OCI-LY3 (cell line): ENCODE data around the gene NUDT17.

Experiments
- H2AFZ ChIP-seq: fragments of 200-600, 300-600 bp; shearing (Covaris generic); 2 replicates; pipeline ENCODE4 v1.6.0; 2014; ENCODE audit warnings: antibody characterized with exemption, low read depth, low read length
- H3K27ac ChIP-seq: fragments of 200-600, 300-600 bp; sonication (generic); 2 replicates; pipeline ENCODE4 v1.5.1; 2014; ENCODE audit warnings: mild to moderate bottlenecking, low read length, moderate library complexity, mixed read lengths
- H3K27me3 ChIP-seq: fragments of 200-600, 300-600 bp; sonication (generic); 2 replicates; pipeline ENCODE4 v1.6.1; 2014; ENCODE audit warnings: low read depth, low read length, mixed read lengths
- H3K36me3 ChIP-seq: fragments of 200-600, 300-600 bp; sonication (generic); replicated peaks from 2 replicates; pipeline ENCODE3; 2014; ENCODE audit warnings: low read depth, low read length, mixed read lengths
- H3K4me1 ChIP-seq: fragments of 300-600, 200-600 bp; sonication (generic); 2 replicates; pipeline ENCODE4 v1.6.1; 2014; ENCODE audit warnings: low read length, mixed read lengths
- H3K4me2 ChIP-seq: fragments of 200-600, 300-600 bp; sonication (generic); 2 replicates; pipeline ENCODE4 v1.6.1; 2014; ENCODE audit warnings: low read length, mixed read lengths
- H3K4me3 ChIP-seq: fragments of 300-600, 200-600 bp; sonication (generic); 2 replicates; pipeline ENCODE4 v1.5.1; 2014; ENCODE audit warnings: antibody characterized with exemption, mild to moderate bottlenecking, low read length, moderate library complexity
- H3K79me2 ChIP-seq: fragments of 300-600, 200-600 bp; shearing (Covaris generic); 2 replicates; pipeline ENCODE4 v1.6.1; 2014; ENCODE audit warnings: mild to moderate bottlenecking, low read length, mixed read lengths
- H3K9ac ChIP-seq: fragments of 300-600, 200-600 bp; shearing (Covaris generic); 2 replicates; pipeline ENCODE4 v1.6.0; 2014; ENCODE audit warnings: mild to moderate bottlenecking, low read length, moderate library complexity
- H3K9me3 ChIP-seq: fragments of 200-600, 300-600 bp; shearing (Covaris generic); 2 replicates; pipeline ENCODE4 v1.6.1; 2014; ENCODE audit warnings: low read length, mixed read lengths; ENCODE audit not compliant: insufficient read depth
- H4K20me1 ChIP-seq: fragments of 200-600, 300-600 bp; sonication (generic); 2 replicates; pipeline ENCODE4 v1.6.1; 2016; ENCODE audit warnings: low read length, mixed read lengths; ENCODE audit not compliant: insufficient read depth
- EZH2phosphoT487 ChIP-seq: fragments of 200-600 bp; shearing (Covaris generic); IDR thresholded peaks from 2 replicates; pipeline ENCODE4 v1.6.1; 2018; ENCODE audit warnings: antibody characterized with exemption, mixed run types, low read depth
- TF ChIP-seq, protein P1 (sequence below): fragments of 200-600, 300-600 bp; sonication (generic); IDR thresholded peaks from 2 replicates; pipeline ENCODE4 v1.5.1; 2014; ENCODE audit warnings: antibody characterized with exemption, low read length, low read depth

Gene NUDT17

DNA sequence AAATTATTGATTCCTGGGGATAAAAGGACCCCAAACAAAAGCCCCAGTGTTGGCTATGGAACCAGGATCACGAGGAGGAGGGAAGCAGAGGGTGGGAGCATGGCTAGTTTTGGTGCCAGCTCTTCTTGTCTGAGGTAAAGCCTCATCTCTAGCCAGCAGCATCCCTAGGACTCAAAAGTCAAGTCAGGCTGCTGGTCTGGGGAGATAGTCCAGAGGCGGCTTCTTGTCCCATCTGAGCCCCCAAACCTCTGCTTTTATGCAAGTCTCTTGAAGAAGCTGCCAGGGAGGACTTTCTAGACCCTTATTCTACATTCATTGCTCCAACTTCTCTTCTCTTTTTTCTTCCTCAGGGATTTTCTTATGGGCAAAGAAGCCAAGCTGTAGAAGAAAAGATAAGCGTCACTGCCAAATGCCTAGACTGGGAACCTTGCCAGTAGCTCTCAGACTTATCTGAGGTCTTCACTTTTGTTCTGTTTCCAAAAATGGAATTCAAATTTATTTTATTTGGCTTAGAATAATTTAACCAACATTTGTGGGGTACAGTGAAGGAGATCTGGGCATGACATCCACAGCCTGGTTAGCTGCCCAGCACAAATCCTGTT lies 47.2 kb downstream of the NUDT17 start:
- TF ChIP-seq, protein P1, sequence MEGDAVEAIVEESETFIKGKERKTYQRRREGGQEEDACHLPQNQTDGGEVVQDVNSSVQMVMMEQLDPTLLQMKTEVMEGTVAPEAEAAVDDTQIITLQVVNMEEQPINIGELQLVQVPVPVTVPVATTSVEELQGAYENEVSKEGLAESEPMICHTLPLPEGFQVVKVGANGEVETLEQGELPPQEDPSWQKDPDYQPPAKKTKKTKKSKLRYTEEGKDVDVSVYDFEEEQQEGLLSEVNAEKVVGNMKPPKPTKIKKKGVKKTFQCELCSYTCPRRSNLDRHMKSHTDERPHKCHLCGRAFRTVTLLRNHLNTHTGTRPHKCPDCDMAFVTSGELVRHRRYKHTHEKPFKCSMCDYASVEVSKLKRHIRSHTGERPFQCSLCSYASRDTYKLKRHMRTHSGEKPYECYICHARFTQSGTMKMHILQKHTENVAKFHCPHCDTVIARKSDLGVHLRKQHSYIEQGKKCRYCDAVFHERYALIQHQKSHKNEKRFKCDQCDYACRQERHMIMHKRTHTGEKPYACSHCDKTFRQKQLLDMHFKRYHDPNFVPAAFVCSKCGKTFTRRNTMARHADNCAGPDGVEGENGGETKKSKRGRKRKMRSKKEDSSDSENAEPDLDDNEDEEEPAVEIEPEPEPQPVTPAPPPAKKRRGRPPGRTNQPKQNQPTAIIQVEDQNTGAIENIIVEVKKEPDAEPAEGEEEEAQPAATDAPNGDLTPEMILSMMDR: no peak
- TF ChIP-seq EZH2phosphoT487: no peak
- no peak overlapping the region for H3K4me3 ChIP-seq
- H3K27ac ChIP-seq: no peak overlapping the region
- H3K36me3 ChIP-seq: no peaks in the 10 kb centered on the region
- no peak overlapping the region for H3K9ac ChIP-seq
- no peaks in the 10 kb centered on the region for H3K79me2 ChIP-seq
- no peaks in the 10 kb centered on the region for H3K27me3 ChIP-seq
- no peaks in the 10 kb centered on the region for H3K9me3 ChIP-seq
- H3K4me1 ChIP-seq: no peaks in the 10 kb centered on the region
- no peak overlapping the region for H2AFZ ChIP-seq
- H3K4me2 ChIP-seq: no peak overlapping the region
- H4K20me1 ChIP-seq: no peaks in the 10 kb centered on the region

DNA sequence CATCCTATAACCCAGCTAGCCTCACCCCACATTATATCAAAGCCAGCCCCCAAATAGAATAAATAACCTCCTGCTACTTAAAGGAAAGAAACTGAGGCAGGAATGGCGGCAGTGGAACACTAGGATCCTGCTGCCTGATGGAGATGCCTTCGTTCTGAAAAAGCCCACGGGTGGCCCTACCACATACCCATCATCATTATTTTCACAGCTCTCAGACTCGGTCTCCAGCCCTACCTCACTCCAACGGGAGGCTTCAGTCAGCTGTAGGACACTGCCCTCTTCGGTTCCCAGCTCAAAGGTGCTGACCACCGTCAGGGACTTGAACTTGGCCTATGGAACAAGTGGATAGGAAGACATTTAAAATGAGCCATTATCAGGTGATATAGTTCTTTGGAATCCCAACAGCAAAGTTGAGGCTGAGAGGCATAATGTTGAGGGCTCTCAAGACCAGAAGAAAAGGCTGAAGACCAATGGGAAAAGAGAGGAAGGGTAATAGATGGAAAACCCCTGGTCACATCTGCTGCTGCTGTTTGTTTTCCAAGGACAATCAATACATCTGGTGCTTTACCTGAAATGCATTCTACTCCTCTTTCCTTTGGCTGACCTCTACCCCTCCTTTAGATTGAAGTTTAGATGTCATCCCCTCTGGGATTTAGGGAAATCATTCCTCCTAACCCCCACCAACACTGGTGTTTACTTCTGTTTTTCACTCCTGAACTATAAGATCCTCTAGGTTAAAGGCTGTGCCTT lies 48.1 kb downstream of the NUDT17 start:
- H3K9me3 ChIP-seq: no peaks in the 10 kb centered on the region
- no peaks in the 10 kb centered on the region for H3K79me2 ChIP-seq

DNA sequence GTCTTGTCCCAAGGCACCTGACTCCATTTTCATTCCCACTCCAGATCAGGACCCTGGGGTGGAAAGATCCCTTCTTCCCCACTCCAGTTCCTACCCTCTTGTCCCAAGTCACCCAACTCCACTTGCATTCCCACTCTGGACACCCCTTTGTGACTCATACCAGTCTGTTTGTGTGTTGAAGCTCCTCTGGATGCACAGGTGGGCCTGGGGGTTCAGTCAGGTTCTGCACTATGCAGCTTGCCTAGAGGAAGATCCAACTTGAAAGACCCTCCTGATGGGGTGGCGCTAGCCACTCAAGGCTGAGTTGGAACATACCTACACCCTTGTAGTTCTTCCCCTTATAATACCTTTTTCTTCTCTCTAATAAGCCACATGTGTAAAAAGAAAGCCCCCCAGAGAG lies 50.0 kb downstream of the NUDT17 start:
- no peak overlapping the region for H3K9ac ChIP-seq
- H2AFZ ChIP-seq: no peak overlapping the region
- H3K4me2 ChIP-seq: no peak overlapping the region
- H3K36me3 ChIP-seq: no peaks in the 10 kb centered on the region
- H3K27ac ChIP-seq: no peak overlapping the region
- no peaks in the 10 kb centered on the region for H3K27me3 ChIP-seq
- no peaks in the 10 kb centered on the region for H3K9me3 ChIP-seq
- H3K4me1 ChIP-seq: no peaks in the 10 kb centered on the region
- no peak for TF ChIP-seq EZH2phosphoT487
- TF ChIP-seq, protein P1: no peak
- no peaks in the 10 kb centered on the region for H3K79me2 ChIP-seq
- no peaks in the 10 kb centered on the region for H4K20me1 ChIP-seq
- no peak overlapping the region for H3K4me3 ChIP-seq

More for the DNA sequence above, 48.1 kb downstream of the NUDT17 start:
- Histone ChIP-seq H3K9ac (no peak overlapping the region), H3K4me2 (no peak overlapping the region), H4K20me1 (no peaks in the 10 kb centered on the region), H2AFZ (no peak overlapping the region), H3K36me3 (no peaks in the 10 kb centered on the region), H3K4me1 (no peaks in the 10 kb centered on the region), H3K27me3 (no peaks in the 10 kb centered on the region), H3K4me3 (no peak overlapping the region), H3K27ac (no peak overlapping the region)
- TF ChIP-seq EZH2phosphoT487: no peak
- TF ChIP-seq, protein P1: no peak

DNA sequence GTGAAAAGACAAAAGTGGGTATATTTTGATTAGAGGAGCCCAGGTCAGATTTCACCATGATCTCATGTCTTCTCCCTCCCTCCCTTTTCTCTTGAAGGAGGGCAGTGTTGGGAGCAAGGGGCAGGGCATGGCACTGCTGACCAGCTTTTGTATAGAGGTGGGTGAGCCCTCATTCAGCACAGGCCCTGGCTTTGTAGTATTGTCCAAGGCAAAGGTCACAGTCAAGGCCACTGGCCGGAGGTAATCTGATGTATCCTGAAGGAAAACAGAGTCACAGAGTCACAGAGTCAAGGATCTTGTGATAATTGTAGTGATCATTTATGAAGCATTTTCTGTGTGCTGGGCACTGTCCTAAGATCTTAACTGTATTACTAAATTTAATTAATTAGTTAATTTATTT lies 52.5 kb downstream of the NUDT17 start:
- Histone ChIP-seq H3K4me2 (no peak overlapping the region), H4K20me1 (no peaks in the 10 kb centered on the region), H3K27me3 (no peaks in the 10 kb centered on the region), H3K36me3 (no peaks in the 10 kb centered on the region), H3K4me3 (no peak overlapping the region), H3K9me3 (no peaks in the 10 kb centered on the region), H3K27ac (no peak overlapping the region), H3K4me1 (no peaks in the 10 kb centered on the region), H2AFZ (no peak overlapping the region), H3K9ac (no peak overlapping the region), H3K79me2 (no peaks in the 10 kb centered on the region)
- TF ChIP-seq, protein P1: no peak
- TF ChIP-seq EZH2phosphoT487: no peak
